Measurements from ENCODE around the gene CORO2A.

DNA sequence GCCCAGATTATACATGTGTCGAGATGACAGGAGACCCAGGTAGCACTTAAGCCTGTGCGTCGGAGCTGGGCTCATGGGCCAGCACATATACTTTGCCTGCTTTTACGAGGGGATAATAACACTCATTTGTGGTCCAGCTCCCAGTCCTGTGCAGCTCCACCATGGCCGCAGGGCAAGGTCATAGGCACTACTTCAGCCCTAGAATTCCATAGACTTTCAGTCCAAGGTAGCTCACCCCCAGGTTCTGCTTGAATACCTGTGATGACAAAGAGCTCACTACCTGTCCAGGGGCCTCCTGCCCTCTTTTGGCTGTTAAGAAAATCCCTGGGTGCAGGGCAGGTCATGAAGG lies 1.7 kb downstream of the CORO2A start:
- TF ChIP-seq, protein P1, sequence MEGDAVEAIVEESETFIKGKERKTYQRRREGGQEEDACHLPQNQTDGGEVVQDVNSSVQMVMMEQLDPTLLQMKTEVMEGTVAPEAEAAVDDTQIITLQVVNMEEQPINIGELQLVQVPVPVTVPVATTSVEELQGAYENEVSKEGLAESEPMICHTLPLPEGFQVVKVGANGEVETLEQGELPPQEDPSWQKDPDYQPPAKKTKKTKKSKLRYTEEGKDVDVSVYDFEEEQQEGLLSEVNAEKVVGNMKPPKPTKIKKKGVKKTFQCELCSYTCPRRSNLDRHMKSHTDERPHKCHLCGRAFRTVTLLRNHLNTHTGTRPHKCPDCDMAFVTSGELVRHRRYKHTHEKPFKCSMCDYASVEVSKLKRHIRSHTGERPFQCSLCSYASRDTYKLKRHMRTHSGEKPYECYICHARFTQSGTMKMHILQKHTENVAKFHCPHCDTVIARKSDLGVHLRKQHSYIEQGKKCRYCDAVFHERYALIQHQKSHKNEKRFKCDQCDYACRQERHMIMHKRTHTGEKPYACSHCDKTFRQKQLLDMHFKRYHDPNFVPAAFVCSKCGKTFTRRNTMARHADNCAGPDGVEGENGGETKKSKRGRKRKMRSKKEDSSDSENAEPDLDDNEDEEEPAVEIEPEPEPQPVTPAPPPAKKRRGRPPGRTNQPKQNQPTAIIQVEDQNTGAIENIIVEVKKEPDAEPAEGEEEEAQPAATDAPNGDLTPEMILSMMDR (IDR thresholded peaks at IDR 0.05; ENCODE audit: low read depth, low read length): no peak
- no peak for TF ChIP-seq EZH2phosphoT487 (IDR thresholded peaks at IDR 0.05; ENCODE audit: low read depth)

Data from OCI-LY3 (cell line).